SK-N-SH treated with all-trans-retinoic acid at 6 μM for 48 hours (cell line): ENCODE data around the gene DLG1.

Source experiments
- ATAC-seq: fragments of 200-7000 bp; cut with Tn5 transposase; 3 replicates; pipeline ENCODE4 v1.9.1; 2020; ENCODE audit warnings: mild to moderate bottlenecking, moderate library complexity
- ARNTL ChIP-seq: fragments of 450-650 bp; formaldehyde crosslinking; IDR thresholded peaks from 2 replicates; pipeline ENCODE4 v1.5.0; 2020; ENCODE audit warnings: low read depth, mild to moderate bottlenecking, moderate library complexity, borderline replicate concordance
- BACH2 ChIP-seq: fragments of 250-450 bp; sonication (Bioruptor Pico); IDR thresholded peaks from 2 replicates; pipeline ENCODE4 v1.9.0; 2021; ENCODE audit warnings: mild to moderate bottlenecking, borderline replicate concordance
- CREB5 ChIP-seq: fragments of 250-450 bp; sonication (Bioruptor Pico); IDR thresholded peaks from 2 replicates; pipeline ENCODE4 v1.5.1; 2020; ENCODE audit warnings: low read depth, mild to moderate bottlenecking, moderate library complexity
- CSDC2 ChIP-seq: fragments of 250-450 bp; sonication (Bioruptor Pico); IDR thresholded peaks from 2 replicates; pipeline ENCODE4 v1.5.0; 2020; ENCODE audit warnings: mild to moderate bottlenecking, moderate library complexity
- CSRNP3 ChIP-seq: fragments of 250-450 bp; sonication (Bioruptor Pico); IDR thresholded peaks from 2 replicates; pipeline ENCODE4 v1.5.1; 2021; ENCODE audit warnings: mild to moderate bottlenecking, moderate library complexity
- ESRRG ChIP-seq: fragments of 250-450 bp; sonication (Bioruptor Pico); IDR thresholded peaks from 2 replicates; pipeline ENCODE4 v1.6.1; 2021; ENCODE audit warnings: mild to moderate bottlenecking
- GLIS3 ChIP-seq: fragments of 250-450 bp; sonication (Bioruptor Pico); IDR thresholded peaks from 2 replicates; pipeline ENCODE4 v1.5.0; 2020; ENCODE audit warnings: mild to moderate bottlenecking, moderate library complexity
- OSR1 ChIP-seq: fragments of 250-450 bp; sonication (Bioruptor Pico); IDR thresholded peaks from 2 replicates; pipeline ENCODE4 v1.8.0; 2022; ENCODE audit warnings: moderate library complexity, mild to moderate bottlenecking, inconsistent platforms
- PATZ1 ChIP-seq: fragments of 250-450 bp; sonication (Bioruptor Pico); IDR thresholded peaks from 2 replicates; pipeline ENCODE4 v1.8.0; 2020; ENCODE audit warnings: mild to moderate bottlenecking, moderate library complexity, borderline replicate concordance
- PPARA ChIP-seq: fragments of 250-450 bp; sonication (Bioruptor Pico); IDR thresholded peaks from 2 replicates; pipeline ENCODE4 v1.5.0; 2020; ENCODE audit warnings: mild to moderate bottlenecking, borderline replicate concordance
- RARB ChIP-seq: fragments of 250-450 bp; sonication (Bioruptor Pico); IDR thresholded peaks from 2 replicates; pipeline ENCODE4 v1.8.0; 2021; ENCODE audit warnings: mild to moderate bottlenecking, moderate library complexity
- SNAI2 ChIP-seq: fragments of 250-450 bp; sonication (Bioruptor Pico); IDR thresholded peaks from 2 replicates; pipeline ENCODE4 v1.5.0; 2020; ENCODE audit warnings: mild to moderate bottlenecking, moderate library complexity
- TOX ChIP-seq: fragments of 250-450 bp; sonication (Bioruptor Pico); IDR thresholded peaks from 2 replicates; pipeline ENCODE4 v1.8.0; 2021; ENCODE audit warnings: mild to moderate bottlenecking, moderate library complexity, borderline replicate concordance
- TSHZ2 ChIP-seq: fragments of 250-450 bp; sonication (Bioruptor Pico); IDR thresholded peaks from 2 replicates; pipeline ENCODE4 v1.5.0; 2020; ENCODE audit warnings: mild to moderate bottlenecking, moderate library complexity
- ZNF565 ChIP-seq: fragments of 450-650 bp; formaldehyde crosslinking; conservative IDR thresholded peaks from 2 replicates; pipeline ENCODE4 v1.5.0; 2020; ENCODE audit warnings: low read depth, mild to moderate bottlenecking, moderate library complexity
- ZNF8 ChIP-seq: fragments of 450-650 bp; formaldehyde crosslinking; IDR thresholded peaks from 2 replicates; pipeline ENCODE4 v1.5.0; 2020; ENCODE audit warnings: mild to moderate bottlenecking, moderate library complexity

The DLG1 gene

GRCh38 chr3:197206913-197207312 is 91.5 kb downstream of the DLG1 start:
- TF ChIP-seq RARB (CRISPR knock-in tag) (no peak), TSHZ2 (no peak), ARNTL (no peak), CSRNP3 (CRISPR knock-in tag) (no peak), PATZ1 (CRISPR knock-in tag) (no peak), CREB5 (CRISPR knock-in tag) (no peak), SNAI2 (no peak), CSDC2 (CRISPR knock-in tag) (no peak)

GRCh38 chr3:197205675-197206074 is 92.7 kb downstream of the DLG1 start:
- no peak for ATAC-seq

More at GRCh38 chr3:197206913-197207312, 91.5 kb downstream of the DLG1 start:
- ATAC-seq, result no peak

More at GRCh38 chr3:197205675-197206074, 92.7 kb downstream of the DLG1 start:
- TF ChIP-seq ZNF565 (no peak), ESRRG (CRISPR knock-in tag) (no peak), CSRNP3 (CRISPR knock-in tag) (no peak), BACH2 (CRISPR knock-in tag) (no peak), TSHZ2 (no peak), TOX (no peak), CSDC2 (CRISPR knock-in tag) (no peak), OSR1 (CRISPR knock-in tag) (no peak), SNAI2 (no peak), PATZ1 (CRISPR knock-in tag) (no peak), RARB (CRISPR knock-in tag) (no peak), GLIS3 (no peak), PPARA (no peak), ZNF8 (CRISPR knock-in tag) (no peak)
